ENCODE measurements around the gene VSTM4. TPM values are rescaled to one million over a fixed set of nuclear protein-coding genes. Genes with fewer than 3 reads are reported as not detected.

Gene VSTM4
- total and polyA plus RNA-seq, 11 donors: 5.6 to 22.1 (median 15.8) TPM

- WGBS, 4 donors: 93 to 94% (median 94%) methylated on average over 6 of the region's 6 CpGs
- TF ChIP-seq, protein P1, sequence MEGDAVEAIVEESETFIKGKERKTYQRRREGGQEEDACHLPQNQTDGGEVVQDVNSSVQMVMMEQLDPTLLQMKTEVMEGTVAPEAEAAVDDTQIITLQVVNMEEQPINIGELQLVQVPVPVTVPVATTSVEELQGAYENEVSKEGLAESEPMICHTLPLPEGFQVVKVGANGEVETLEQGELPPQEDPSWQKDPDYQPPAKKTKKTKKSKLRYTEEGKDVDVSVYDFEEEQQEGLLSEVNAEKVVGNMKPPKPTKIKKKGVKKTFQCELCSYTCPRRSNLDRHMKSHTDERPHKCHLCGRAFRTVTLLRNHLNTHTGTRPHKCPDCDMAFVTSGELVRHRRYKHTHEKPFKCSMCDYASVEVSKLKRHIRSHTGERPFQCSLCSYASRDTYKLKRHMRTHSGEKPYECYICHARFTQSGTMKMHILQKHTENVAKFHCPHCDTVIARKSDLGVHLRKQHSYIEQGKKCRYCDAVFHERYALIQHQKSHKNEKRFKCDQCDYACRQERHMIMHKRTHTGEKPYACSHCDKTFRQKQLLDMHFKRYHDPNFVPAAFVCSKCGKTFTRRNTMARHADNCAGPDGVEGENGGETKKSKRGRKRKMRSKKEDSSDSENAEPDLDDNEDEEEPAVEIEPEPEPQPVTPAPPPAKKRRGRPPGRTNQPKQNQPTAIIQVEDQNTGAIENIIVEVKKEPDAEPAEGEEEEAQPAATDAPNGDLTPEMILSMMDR (IDR thresholded peaks at IDR 0.05): no peak
- TF ChIP-seq POLR2A (IDR thresholded peaks at IDR 0.05): no peak
- no peaks in the 10 kb centered on the region for H3K27me3 ChIP-seq
- DNase-seq (no peak), ATAC-seq (no peak)
- peaks cover 0 to 31% (median 22%) of the 10 kb centered on the region in 12 donors for H3K4me1 ChIP-seq
- intact Hi-C loops (cut with DNase I): no loop called here
- H3K9me3 ChIP-seq: peaks cover 0 to 3% (median 0%) of the 10 kb centered on the region in 12 donors
- H3K27ac ChIP-seq: no peak overlapping the region
- no peak overlapping the region for H3K4me3 ChIP-seq
- H3K36me3 ChIP-seq: peaks cover 0 to 28% (median 11%) of the 10 kb centered on the region in 9 donors
Observed at GRCh38 chr10:49021685-49022084, 93.6 kb downstream of the VSTM4 start.

GRCh38 chr10:49015700-49016099, 99.6 kb downstream of the VSTM4 start:
- no peak for ATAC-seq
- no peak for DNase-seq
- no peak for TF ChIP-seq POLR2A (IDR thresholded peaks at IDR 0.05)
- TF ChIP-seq, protein P1 (IDR thresholded peaks at IDR 0.05): no peak
- intact Hi-C loops (cut with DNase I): no loop called here
- Histone ChIP-seq H3K9me3 (peaks cover 0 to 1% (median 0%) of the 10 kb centered on the region in 12 donors), H3K4me3 (no peak overlapping the region), H3K27ac (no peak overlapping the region), H3K36me3 (peaks cover 0 to 31% (median 11%) of the 10 kb centered on the region in 9 donors), H3K4me1 (peaks cover 0 to 26% (median 10%) of the 10 kb centered on the region in 12 donors), H3K27me3 (no peaks in the 10 kb centered on the region)
- WGBS, 4 donors: 87 to 94% (median 90%) methylated on average over 3 to 4 of the region's 4 CpGs

DNA sequence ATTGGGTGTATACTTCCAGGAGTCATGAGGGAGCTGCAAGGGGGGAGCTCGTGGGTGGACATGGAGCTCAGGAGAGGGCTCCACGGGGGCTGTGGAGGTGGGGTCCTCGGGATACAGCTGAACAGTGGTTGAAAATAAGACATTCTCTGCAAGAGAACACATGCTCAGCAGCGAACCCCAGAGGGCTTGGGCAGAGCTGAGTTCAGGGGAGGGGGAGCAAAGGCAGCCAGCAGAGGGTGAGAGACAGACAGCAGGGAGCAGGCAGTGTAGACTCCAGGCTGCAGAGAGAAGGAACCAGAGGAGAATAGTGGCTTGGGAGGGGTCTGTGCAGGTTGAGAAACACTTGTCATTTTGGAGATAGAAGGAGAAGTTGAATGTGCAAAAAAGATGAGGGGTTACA, 102.7 kb downstream of the VSTM4 start:
- DNase-seq: no peak
- intact Hi-C loops (cut with DNase I): loop anchor here in 1 of 10 donors (5.0 kb wide), 1 partner anchor 35 kb away; no protein-coding TSS in a partner anchor
- Histone ChIP-seq H3K9me3 (no peaks in the 10 kb centered on the region), H3K27me3 (no peaks in the 10 kb centered on the region), H3K4me3 (no peak overlapping the region), H3K27ac (no peak overlapping the region), H3K4me1 (peaks cover 0 to 57% (median 34%) of the 10 kb centered on the region in 12 donors), H3K36me3 (peaks cover 0 to 12% (median 0%) of the 10 kb centered on the region in 9 donors)
- TF ChIP-seq, protein P1 (IDR thresholded peaks at IDR 0.05): no peak
- TF ChIP-seq POLR2A (IDR thresholded peaks at IDR 0.05): no peak
- ATAC-seq: no peak
- 55 to 78% (median 72%) methylated on average over 4 of the region's 4 CpGs for WGBS, 4 donors

DNA sequence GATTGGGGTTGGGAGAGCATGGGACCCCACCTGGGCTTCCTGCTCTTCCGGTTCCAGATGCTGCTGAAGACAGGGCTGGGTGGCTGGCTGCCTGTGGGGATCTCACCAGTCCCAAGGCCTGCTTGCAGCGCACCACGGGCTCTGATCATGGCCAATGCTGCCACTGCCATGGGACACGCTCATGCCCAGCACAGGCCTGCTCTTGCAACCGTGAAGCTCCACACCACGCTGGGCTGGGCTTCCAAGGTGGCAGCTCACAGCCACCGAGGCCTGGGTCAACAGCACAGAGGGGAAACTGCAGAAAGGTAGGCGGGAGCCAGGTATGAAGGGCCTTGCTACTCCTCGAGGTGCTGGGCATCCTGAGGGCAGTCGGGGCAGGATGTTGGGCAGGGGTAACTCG, 103.6 kb downstream of the VSTM4 start:
- H3K27me3 ChIP-seq: no peaks in the 10 kb centered on the region
- H3K27ac ChIP-seq: no peak overlapping the region
- no peak for TF ChIP-seq POLR2A (IDR thresholded peaks at IDR 0.05)
- TF ChIP-seq, protein P1 (IDR thresholded peaks at IDR 0.05): no peak
- ATAC-seq (no peak), DNase-seq (no peak)
- intact Hi-C loops (cut with DNase I): loop anchor here in 1 of 10 donors (5.0 kb wide), 1 partner anchor 36 kb away; no protein-coding TSS in a partner anchor
- WGBS, 4 donors: 92 to 95% (median 93%) methylated on average over 8 to 11 of the region's 11 CpGs
- H3K9me3 ChIP-seq: no peaks in the 10 kb centered on the region
- peaks cover 0 to 65% (median 34%) of the 10 kb centered on the region in 12 donors for H3K4me1 ChIP-seq
- H3K4me3 ChIP-seq: no peak overlapping the region
- H3K36me3 ChIP-seq: peaks cover 0 to 3% (median 0%) of the 10 kb centered on the region in 9 donors

Data from heart left ventricle (tissue), 16 donors.